Measurements from ENCODE around the gene ZNF444.

Gene ZNF444

GRCh38 chr19:56120002-56120370 lies 21.1 kb upstream of the ZNF444 start:
- no peak for DNase-seq (ENCODE audit: extremely low read depth, low read depth)
- TF ChIP-seq, protein P1, sequence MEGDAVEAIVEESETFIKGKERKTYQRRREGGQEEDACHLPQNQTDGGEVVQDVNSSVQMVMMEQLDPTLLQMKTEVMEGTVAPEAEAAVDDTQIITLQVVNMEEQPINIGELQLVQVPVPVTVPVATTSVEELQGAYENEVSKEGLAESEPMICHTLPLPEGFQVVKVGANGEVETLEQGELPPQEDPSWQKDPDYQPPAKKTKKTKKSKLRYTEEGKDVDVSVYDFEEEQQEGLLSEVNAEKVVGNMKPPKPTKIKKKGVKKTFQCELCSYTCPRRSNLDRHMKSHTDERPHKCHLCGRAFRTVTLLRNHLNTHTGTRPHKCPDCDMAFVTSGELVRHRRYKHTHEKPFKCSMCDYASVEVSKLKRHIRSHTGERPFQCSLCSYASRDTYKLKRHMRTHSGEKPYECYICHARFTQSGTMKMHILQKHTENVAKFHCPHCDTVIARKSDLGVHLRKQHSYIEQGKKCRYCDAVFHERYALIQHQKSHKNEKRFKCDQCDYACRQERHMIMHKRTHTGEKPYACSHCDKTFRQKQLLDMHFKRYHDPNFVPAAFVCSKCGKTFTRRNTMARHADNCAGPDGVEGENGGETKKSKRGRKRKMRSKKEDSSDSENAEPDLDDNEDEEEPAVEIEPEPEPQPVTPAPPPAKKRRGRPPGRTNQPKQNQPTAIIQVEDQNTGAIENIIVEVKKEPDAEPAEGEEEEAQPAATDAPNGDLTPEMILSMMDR (IDR thresholded peaks at IDR 0.05; ENCODE audit: low read depth, low read length) = no peak

DNA sequence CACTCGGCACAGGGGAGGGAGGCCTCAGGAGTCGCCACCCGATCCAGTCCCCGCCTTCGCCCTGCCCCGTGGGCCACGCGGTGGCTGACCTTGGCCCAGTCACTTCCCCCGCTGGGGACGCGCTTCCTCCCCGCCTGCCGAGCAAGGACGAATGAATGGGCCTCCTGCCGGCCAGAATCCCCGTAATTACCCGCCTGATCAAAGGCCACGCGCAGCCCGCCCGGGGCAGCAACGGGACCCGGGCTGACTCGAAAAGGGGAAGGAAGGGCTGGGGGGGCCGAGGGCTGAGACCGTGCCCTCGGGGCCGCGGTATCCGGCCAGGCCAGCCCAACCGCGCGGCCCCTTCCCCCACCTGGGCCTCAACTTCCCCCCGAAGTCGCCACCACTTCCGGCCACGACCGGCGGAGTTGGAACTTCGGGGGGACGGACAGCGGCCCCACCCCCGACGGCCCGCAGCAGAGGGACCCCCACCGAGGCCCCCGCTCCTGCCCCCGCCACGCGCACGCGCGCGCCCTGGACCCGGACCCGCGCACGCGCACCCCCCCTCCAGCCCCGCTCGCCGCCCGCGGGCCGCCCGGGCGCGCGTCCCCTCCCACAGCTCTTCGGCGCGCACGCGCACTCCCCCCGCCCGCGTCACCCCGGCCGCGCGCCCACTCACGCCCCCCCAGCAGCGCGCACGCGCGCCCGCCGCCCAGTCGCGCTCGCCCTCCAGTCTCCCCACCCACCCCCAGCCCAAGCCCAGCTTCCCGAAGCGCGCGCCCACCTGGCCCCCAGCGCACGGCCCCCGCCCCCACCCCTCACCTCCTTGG lies 20.5 kb upstream of the ZNF444 start:
- no peak for DNase-seq (ENCODE audit: extremely low read depth, low read depth)
- TF ChIP-seq, protein P1 (IDR thresholded peaks at IDR 0.05; ENCODE audit: low read depth, low read length) = no peak; the same call in 1 of the 2 replicates

DNA sequence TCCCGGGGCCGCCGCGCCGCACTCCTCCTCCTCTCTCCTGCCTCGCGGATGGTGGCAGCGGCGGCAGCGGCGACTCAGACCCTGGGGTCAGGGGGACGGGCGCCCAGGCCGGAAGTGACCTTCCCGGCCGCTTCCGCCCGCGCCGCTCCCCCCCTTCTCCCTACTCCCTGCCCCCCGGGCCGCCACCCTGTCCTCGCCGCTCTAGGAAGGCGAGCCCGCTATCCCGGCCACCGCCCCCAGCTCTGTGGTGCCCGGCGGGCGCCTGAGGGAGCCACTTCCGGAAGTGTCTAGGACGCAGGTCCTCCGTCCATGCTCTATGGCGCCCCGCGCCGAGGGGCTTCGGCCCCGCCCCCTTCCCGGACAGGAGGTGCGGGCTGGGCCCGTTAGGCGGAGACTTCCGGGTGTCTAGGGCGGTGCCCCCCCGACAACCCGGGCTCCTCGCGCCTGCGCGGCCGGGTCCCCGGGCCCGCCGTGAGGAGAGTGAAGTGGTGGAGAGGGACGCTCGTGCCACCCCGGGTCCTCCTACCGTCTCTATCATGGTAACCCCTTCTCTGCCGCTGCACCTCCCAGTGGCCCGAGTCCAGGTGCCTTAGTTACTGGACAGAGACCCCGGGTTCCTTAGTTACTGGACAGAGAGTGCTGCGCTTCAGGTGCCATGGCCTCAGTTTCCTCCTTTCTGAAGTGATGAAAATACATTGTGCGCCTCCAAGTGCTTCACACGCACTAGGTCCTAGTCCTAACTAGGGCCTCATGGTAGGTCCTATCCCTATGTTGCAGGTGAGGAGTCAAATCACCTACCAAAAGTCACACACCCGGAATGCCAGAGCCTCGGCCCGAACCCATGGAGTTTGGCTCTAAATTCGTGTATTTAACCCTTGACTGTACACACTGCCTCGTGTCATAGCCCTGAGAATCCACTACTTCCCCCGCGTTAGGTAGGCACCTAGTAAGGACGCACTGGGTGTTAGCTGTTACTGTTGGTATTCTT lies 19.6 kb upstream of the ZNF444 start, which contains the start of gene ZNF787:
Gene ZNF787, minus strand, starts transcription at position 116 of the 988 bp plus-strand sequence. CDS start 18,078 bp downstream, outside the sequence.
- TF ChIP-seq, protein P1 (IDR thresholded peaks at IDR 0.05; ENCODE audit: low read depth, low read length) = no peak
- peak; percentile 96 for DNase-seq (ENCODE audit: extremely low read depth, low read depth)

- TF ChIP-seq, protein P1 (IDR thresholded peaks at IDR 0.05; ENCODE audit: low read depth, low read length) = no peak
- DNase-seq (ENCODE audit: extremely low read depth, low read depth) = no peak
These were observed 17.7 kb upstream of the ZNF444 start for GRCh38 chr19:56123266-56123891.

- no peak for DNase-seq (ENCODE audit: extremely low read depth, low read depth)
- TF ChIP-seq, protein P1 (IDR thresholded peaks at IDR 0.05; ENCODE audit: low read depth, low read length) = no peak
These were observed 16.5 kb upstream of the ZNF444 start for GRCh38 chr19:56124578-56124977.

DNA sequence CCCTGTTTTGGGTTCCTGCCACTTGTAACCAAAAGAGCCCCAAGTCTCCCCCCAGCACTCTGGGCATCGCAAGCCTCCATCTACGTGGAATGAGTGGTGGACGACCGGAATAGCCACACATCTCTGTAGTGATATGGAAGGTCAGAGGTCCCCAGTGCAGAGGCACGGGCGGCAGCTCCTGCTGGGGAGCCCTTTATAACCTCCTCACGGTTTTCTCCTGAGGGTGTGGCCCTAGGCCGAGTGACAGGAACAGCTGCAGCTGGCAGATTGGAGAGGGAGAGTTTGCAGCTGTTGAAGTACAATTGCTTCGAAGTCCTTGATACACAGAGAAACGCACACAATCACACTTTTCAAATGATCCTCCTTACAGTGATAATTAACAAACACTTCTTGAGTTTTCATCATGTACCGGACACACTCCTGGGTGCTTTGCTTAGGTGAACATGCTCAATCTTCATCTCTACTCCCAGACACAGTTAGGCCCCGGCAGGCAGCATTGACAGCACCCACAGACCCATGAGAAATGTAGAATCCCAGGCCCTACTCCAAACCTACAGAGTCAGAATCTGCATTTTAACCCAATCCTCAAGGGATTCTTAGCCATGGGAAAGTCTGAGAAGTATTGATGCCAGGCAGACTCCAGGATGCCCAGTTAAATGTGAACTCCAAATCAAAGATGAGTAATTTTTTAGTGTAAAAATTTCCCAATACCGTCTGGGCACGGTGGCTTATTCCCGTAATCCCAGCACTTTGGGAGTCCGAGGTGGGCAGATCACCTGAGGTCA lies 15.1 kb upstream of the ZNF444 start:
- DNase-seq (ENCODE audit: extremely low read depth, low read depth) = no peak
- TF ChIP-seq, protein P1 (IDR thresholded peaks at IDR 0.05; ENCODE audit: low read depth, low read length) = no peak
